Endothelial cell of umbilical vein (primary cell): ENCODE results near the gene SIAH2. TPM values are rescaled to one million over a fixed set of nuclear protein-coding genes. Genes with fewer than 3 reads are reported as not detected.

Experiments
- BruUV-seq: library from RNA; stranded (reverse); fragments of 400-500 nt; replicated peaks from 2 replicates; lab custom pipeline; 2021; lab: Mats Ljungman, UMichigan
- CTCF ChIA-PET: fragments of 300-600, 350-600 bp; sonication (Branson Sonifier 250); formaldehyde crosslinking; loops from one replicate; lab custom pipeline; 2021; ENCODE audit warnings: antibody characterized with exemption, inconsistent platforms; lab: Charles Lee
- POLR2A ChIA-PET: fragments of 300-600, 350-600 bp; sonication (Branson Sonifier 250); formaldehyde crosslinking; loops from one replicate; lab custom pipeline; 2021; ENCODE audit warnings: antibody characterized with exemption, inconsistent platforms; lab: Charles Lee
- DNase-seq: peaks from one replicate; pipeline ENCODE4 v3.0.0-alpha.2; 2011; ENCODE audit warnings: low read depth, low spot score
- FAIRE-seq: peaks from 2 replicates; lab custom pipeline; 2011; peaks lifted over from hg19 to GRCh38; lab: Jason Lieb, UNC
- H2AFZ ChIP-seq: 2 replicates; pipeline ENCODE4 v1.6.0; 2012; ENCODE audit warnings: low read depth, low read length, control low read depth, inconsistent platforms
- H3K27ac ChIP-seq: 2 replicates; pipeline ENCODE4 v1.5.1; 2011; ENCODE audit warnings: low read depth, mild to moderate bottlenecking, control low read depth, low read length, moderate library complexity; ENCODE audit not compliant: insufficient read depth
- H3K27me3 ChIP-seq, 2 experiments: 2 replicates each; pipeline versions ENCODE4 v1.6.0 to v1.6.1; 2011; ENCODE audit warnings: low read length in 2 of 2, mixed read lengths in 1 of 2; ENCODE audit not compliant: control insufficient read depth in 2 of 2, insufficient read depth in 2 of 2
- H3K36me3 ChIP-seq, 2 experiments: 2 replicates in 1 of 2; 3 replicates in 1 of 2; pipeline ENCODE4 v1.5.1; 2011; ENCODE audit warnings: low read length in 2 of 2, mild to moderate bottlenecking in 1 of 2, moderate library complexity in 1 of 2; ENCODE audit not compliant: control insufficient read depth in 2 of 2, insufficient read depth in 2 of 2; ENCODE audit errors: extremely low read depth in 1 of 2
- H3K4me1 ChIP-seq: 3 replicates; pipeline ENCODE4 v1.5.1; 2011; ENCODE audit warnings: mild to moderate bottlenecking, low read length; ENCODE audit not compliant: control insufficient read depth, insufficient read depth; ENCODE audit errors: extremely low read depth
- H3K4me2 ChIP-seq: 2 replicates; pipeline ENCODE4 v1.6.1; 2011; ENCODE audit warnings: low read length, control low read depth, mixed read lengths; ENCODE audit not compliant: insufficient read depth
- H3K4me3 ChIP-seq, 3 experiments: fragments of 200-600 bp in 1 of 3; sonication (generic), shearing (Covaris generic) in 1 of 3; replicated peaks in 1 of 3; 2 replicates each; pipeline ENCODE4 v1.5.1; 2011 to 2016; ENCODE audit warnings: control low read depth in 3 of 3, low read length in 3 of 3, mild to moderate bottlenecking in 2 of 3, inconsistent platforms in 1 of 3, low read depth in 1 of 3, moderate library complexity in 1 of 3; ENCODE audit not compliant: insufficient read depth in 1 of 3
- H3K79me2 ChIP-seq: 2 replicates; pipeline ENCODE4 v1.6.0; 2012; ENCODE audit warnings: low read length, inconsistent platforms; ENCODE audit not compliant: control insufficient read depth, insufficient read depth
- H3K9ac ChIP-seq: replicated peaks from 2 replicates; pipeline ENCODE3; 2011; ENCODE audit warnings: low read length, control low read depth; ENCODE audit not compliant: insufficient read depth; ENCODE audit errors: extremely low read depth
- H3K9me1 ChIP-seq: replicated peaks from 3 replicates; pipeline ENCODE4 v1.6.0; 2011; ENCODE audit warnings: mild to moderate bottlenecking, low read length; ENCODE audit not compliant: control insufficient read depth, insufficient read depth; ENCODE audit errors: extremely low read depth
- H3K9me3 ChIP-seq: replicated peaks from 2 replicates; pipeline ENCODE4 v1.5.1; 2012; ENCODE audit warnings: low read length, inconsistent platforms; ENCODE audit not compliant: control insufficient read depth, insufficient read depth
- H4K20me1 ChIP-seq: replicated peaks from 2 replicates; pipeline ENCODE3; 2011; ENCODE audit warnings: mild to moderate bottlenecking, low read length; ENCODE audit not compliant: control insufficient read depth, insufficient read depth; ENCODE audit errors: extremely low read depth
- EZH2 ChIP-seq: IDR thresholded peaks from 2 replicates; pipeline ENCODE4 v1.6.1; 2012; ENCODE audit warnings: borderline replicate concordance, low read depth, mild to moderate bottlenecking, moderate library complexity, low read length, inconsistent platforms; ENCODE audit not compliant: severe bottlenecking
- FOS ChIP-seq: IDR thresholded peaks from 2 replicates; pipeline ENCODE4 v1.6.1; 2011; ENCODE audit warnings: mild to moderate bottlenecking, low read length, moderate library complexity, borderline replicate concordance; ENCODE audit not compliant: insufficient read depth
- GATA2 ChIP-seq: IDR thresholded peaks from 2 replicates; pipeline ENCODE4 v1.7.0; 2011; ENCODE audit warnings: low read depth, mild to moderate bottlenecking, moderate library complexity, mixed read lengths, low read length; ENCODE audit not compliant: insufficient read length, insufficient read depth
- JUN ChIP-seq: IDR thresholded peaks from 2 replicates; pipeline ENCODE4 v1.6.1; 2011; ENCODE audit warnings: borderline replicate concordance, low read depth; ENCODE audit not compliant: insufficient read length, insufficient read depth
- MYC ChIP-seq: IDR thresholded peaks from one replicate; pipeline ENCODE4 v1.6.1; 2011; ENCODE audit warnings: mild to moderate bottlenecking, low read depth, low read length
- POLR2A ChIP-seq: IDR thresholded peaks from 2 replicates; pipeline ENCODE4 v1.6.1; 2012; ENCODE audit warnings: low read depth, mild to moderate bottlenecking, control low read depth, low read length
- POLR2AphosphoS5 ChIP-seq: IDR thresholded peaks from 2 replicates; pipeline ENCODE4 v1.6.1; 2012; ENCODE audit warnings: low read depth, mild to moderate bottlenecking, control low read depth, low read length, moderate library complexity; ENCODE audit not compliant: insufficient read depth
- dilution Hi-C: fragments of 300-500 bp; cut with MboI; formaldehyde crosslinking; loops from one replicate; pipeline ENCODE4 v1.15.0; 2019; ENCODE audit warnings: low sequenced_read_pairs; ENCODE audit not compliant: extremely low pct_ligation_motif_present
- intact Hi-C: fragments of 100-400 bp; cut with micrococcal nuclease; formaldehyde crosslinking; loops from one replicate; pipeline ENCODE4 v1.10.0; 2022
- polyA plus RNA-seq, 4 experiments: library from polyadenylated mRNA; depleted of rRNA in 3 of 4; stranded (reverse) in 3 of 4; unstranded in 1 of 4; fragments of >200 nt; gene quantifications; 2 replicates each; pipeline versions ENCODE4 v1.2.1 to v1.2.3, GENCODE V29; 2011 to 2012; ENCODE audit warnings: missing spikeins in 1 of 4
- total RNA-seq: library from RNA; stranded (reverse); gene quantifications from 2 replicates; pipeline ENCODE4 v1.2.3, GENCODE V29; 2021
- TF ChIP-seq, protein P1 (sequence below), 2 donors: IDR thresholded peaks; 1 replicate in 1 of 2; 2 replicates in 1 of 2; pipeline ENCODE4 v1.5.1; 2011; ENCODE audit warnings: low read length in 2 of 2, mild to moderate bottlenecking in 2 of 2, moderate library complexity in 2 of 2, control low read depth in 1 of 2, inconsistent platforms in 1 of 2, low read depth in 1 of 2; ENCODE audit not compliant: insufficient read depth in 1 of 2; ENCODE audit errors: extremely low read depth in 1 of 2
- TF ChIP-seq, protein P2 (sequence below): IDR thresholded peaks from 2 replicates; pipeline ENCODE4 v1.6.1; 2011; ENCODE audit not compliant: insufficient read depth, insufficient read length

The SIAH2 gene
- total and polyA plus RNA-seq, 2 donors (not counting 3 experiments of a cell fraction or from before 2014, with no cell fraction given) = 16.7 to 25.1 TPM

DNA sequence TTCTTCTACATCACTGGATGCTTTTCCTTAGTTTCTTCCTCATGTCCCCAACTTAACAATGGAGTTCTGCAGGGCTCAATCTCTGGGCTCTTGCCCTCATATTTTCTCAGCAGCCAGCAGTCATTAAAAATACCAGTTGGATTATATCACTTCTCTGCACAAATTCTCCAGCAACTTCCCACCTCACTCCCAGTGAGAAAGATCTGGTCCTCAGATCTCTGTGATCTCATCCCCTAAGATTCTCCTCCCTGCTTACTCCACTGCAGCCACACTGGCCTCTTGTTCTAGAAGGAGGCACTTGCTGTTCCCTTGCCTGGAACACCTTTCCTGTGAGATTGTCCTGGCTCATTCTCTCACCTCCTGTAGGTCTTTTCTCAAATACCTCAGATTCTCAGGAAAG lies 65.3 kb downstream of the SIAH2 start:
- intact Hi-C loops = no loop called here
- Histone ChIP-seq H2AFZ (peak overlapping the region; percentile 19), H3K36me3 (no peaks in the 10 kb centered on the region), H3K9ac (no peak overlapping the region), H3K27me3 (no peaks in the 10 kb centered on the region), H3K9me1 (no peaks in the 10 kb centered on the region), H3K4me3 (no peak overlapping the region), H3K4me1 (peaks cover 4% of the 10 kb centered on the region), H4K20me1 (no peaks in the 10 kb centered on the region), H3K4me2 (no peak overlapping the region), H3K27ac (no peak overlapping the region), H3K9me3 (no peaks in the 10 kb centered on the region), H3K79me2 (no peaks in the 10 kb centered on the region)
- TF ChIP-seq GATA2 (no peak), MYC (no peak), FOS (no peak), JUN (no peak), POLR2AphosphoS5 (no peak), POLR2A (no peak), EZH2 (no peak)
- TF ChIP-seq, protein P1, sequence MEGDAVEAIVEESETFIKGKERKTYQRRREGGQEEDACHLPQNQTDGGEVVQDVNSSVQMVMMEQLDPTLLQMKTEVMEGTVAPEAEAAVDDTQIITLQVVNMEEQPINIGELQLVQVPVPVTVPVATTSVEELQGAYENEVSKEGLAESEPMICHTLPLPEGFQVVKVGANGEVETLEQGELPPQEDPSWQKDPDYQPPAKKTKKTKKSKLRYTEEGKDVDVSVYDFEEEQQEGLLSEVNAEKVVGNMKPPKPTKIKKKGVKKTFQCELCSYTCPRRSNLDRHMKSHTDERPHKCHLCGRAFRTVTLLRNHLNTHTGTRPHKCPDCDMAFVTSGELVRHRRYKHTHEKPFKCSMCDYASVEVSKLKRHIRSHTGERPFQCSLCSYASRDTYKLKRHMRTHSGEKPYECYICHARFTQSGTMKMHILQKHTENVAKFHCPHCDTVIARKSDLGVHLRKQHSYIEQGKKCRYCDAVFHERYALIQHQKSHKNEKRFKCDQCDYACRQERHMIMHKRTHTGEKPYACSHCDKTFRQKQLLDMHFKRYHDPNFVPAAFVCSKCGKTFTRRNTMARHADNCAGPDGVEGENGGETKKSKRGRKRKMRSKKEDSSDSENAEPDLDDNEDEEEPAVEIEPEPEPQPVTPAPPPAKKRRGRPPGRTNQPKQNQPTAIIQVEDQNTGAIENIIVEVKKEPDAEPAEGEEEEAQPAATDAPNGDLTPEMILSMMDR (IDR thresholded peaks at IDR 0.05; ENCODE audit: extremely low read depth in 1 of 2, insufficient read depth in 1 of 2, low read depth in 1 of 2, low read length in 2 of 2) = no peak
- TF ChIP-seq, protein P2, sequence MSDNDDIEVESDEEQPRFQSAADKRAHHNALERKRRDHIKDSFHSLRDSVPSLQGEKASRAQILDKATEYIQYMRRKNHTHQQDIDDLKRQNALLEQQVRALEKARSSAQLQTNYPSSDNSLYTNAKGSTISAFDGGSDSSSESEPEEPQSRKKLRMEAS = no peak
- dilution Hi-C loops = no loop called here
- FAIRE-seq (no peak), DNase-seq (no peak)
- ChIA-PET POLR2A (no interaction called here), CTCF (interaction anchor here (0.8 to 0.9 kb wide), 2 partner anchors 20 to 24 kb away, joined by 3 read pairs; no protein-coding TSS in a partner anchor)
- BruUV-seq = no TSS peak
